Measurements from ENCODE around the gene HDHD5.

DNA sequence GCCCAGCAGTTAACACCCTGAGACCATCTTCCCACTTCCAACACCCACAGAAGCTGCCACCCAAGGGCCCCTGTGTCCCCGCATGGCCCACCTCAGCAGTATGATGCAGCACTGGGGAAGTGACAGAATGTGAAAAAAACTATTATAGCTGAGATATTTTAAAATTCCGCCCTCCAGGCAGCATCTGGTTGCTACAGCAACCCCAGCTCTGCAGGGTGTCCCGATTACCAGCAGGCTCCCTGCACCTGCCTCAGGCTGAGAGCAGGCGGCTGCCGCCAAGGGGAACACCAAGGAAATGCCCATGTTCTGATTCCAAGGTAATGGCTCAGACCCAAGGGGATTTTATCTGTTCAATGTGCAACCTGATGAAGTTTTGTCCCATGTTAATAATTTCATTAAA is 27.4 kb downstream of the HDHD5 start:
- no peak for TF ChIP-seq CTCF (IDR thresholded peaks at IDR 0.05)
- no peak for TF ChIP-seq POLR2A (IDR thresholded peaks at IDR 0.05)

All from right lobe of liver (tissue), 4 donors.